Stimulated activated CD4-positive, alpha-beta T cell treated with anti-CD3 and anti-CD28 coated beads, Interleukin-15, amount 100 ng/mL, for 48 hours (primary cell): ENCODE measurements around the gene PRKCG.
"Not testable (repeated sequence)": the region's sequence is repeated elsewhere in the genome, so short reads cannot be mapped to it uniquely, and the experiment has no call there.

Experiments
- DNase-seq, 2 donors: peaks; one replicate each; pipeline ENCODE4 v3.0.0-alpha.2; 2020; ENCODE audit warnings: low read depth in 2 of 2

Gene PRKCG

DNA sequence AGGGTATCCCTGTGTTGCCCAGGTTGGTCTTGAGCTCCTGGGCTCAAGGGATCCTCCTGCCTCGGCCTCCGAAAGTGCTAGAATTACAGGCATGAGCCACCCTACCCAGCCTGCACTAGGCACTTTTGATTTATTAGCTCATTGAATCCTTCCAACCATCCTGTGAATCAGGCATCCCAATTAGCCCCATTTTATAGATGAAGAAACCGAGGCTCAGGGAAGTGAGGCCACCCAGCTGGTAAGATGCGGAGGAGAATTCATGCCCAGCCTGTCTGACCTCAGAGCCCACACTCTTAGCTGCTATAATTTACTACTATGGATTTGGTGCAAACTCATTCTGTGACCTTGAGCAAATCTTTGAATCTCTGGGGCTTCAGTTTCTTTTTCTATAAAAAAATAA lies 62.9 kb downstream of the PRKCG start:
- no peak for DNase-seq

DNA sequence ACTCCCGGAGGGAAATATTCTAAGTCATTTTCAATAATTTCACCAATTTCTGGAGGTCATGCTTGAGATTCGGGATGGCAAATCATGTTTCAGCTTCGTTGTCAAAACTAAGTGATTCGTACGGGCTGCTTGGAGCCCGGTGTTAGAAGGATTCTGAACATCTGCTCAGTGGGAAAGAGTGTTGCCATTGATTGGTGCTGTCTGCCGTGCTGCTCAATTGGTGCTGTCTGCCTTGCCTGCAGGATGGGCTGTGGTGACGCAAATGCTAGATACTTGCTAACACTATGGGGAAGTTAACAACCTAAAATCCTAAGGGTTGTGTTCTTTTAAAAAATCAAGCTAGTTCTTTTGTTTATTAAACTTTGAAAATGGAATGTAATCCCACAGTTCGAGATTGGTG lies 63.4 kb downstream of the PRKCG start:
- no peak for DNase-seq

DNA sequence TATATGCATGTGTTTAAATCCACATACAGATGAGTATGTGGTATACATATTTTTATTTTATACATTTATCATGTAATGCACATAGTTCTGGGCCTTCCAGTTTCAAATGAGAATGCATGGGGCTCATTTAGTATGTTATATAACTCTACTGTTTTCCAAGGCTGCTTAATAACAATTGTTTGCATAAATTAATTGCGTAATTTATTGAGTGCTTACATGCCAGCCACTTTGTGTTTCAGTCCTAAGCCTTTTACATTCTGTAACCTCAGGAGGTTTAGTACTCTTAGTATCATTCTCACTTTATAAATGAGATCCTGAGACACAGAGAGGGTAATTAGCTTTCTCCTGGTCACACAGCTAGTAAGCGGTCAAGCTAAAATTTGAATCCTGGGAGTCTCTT lies 64.0 kb downstream of the PRKCG start:
- no peak for DNase-seq

DNA sequence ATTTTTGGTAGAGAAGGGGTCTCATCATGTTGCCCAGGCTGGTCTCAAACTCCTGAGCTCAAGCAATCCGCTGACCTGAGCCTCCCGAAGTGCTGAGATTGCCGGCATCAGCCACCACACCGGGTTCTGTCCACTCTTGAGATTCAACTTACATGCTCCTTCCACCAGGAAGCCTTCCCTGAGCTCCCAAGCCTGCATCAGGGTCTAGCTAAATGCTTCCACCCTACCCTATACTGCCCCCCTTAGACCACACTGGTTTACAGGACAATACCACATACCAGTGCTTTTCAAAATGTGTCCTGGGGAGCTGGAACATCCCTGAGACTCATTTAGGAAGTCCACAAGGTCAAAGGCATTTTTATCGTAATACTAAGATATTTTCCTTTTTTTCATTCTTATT lies 65.6 kb downstream of the PRKCG start:
- DNase-seq: no peak

DNA sequence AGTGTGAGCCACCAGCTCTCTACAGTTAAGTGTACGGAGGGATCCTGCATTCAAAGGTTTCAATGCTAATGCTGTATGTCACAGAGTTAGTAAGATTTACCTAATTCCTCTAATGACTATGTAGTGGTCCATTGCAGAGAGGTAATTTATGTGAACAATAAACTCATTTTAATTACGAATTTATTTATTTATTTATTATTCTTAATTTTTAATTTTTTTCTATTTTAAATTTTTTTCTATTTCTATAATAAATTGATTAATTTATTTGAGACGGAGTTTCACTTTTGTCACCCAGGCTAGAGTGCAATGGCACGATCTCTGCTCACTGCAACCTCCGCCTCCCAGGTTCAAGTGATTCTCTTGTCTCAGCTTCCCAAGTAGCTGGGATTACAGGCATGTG lies 66.6 kb downstream of the PRKCG start:
- DNase-seq: not testable (repeated sequence)

DNA sequence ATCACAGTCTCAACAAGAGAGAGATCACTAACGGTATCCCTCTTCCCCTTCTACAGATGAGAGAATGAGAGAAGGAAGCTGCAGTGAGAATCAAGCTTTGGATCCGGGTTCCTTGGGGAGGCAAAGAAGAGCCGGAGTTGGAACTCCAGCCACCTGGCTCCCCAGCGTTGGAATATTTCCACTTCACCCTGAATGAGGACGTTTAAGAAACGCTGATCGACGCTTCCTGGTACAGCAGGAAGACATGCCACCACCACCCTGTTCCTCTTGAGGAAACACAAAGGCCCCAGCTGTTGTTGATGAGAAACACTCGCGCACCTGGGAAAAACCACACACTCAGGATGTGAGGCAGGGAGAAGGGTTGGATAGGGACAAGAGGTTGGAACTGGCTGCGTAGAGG lies 69.4 kb downstream of the PRKCG start:
- no peak for DNase-seq

DNA sequence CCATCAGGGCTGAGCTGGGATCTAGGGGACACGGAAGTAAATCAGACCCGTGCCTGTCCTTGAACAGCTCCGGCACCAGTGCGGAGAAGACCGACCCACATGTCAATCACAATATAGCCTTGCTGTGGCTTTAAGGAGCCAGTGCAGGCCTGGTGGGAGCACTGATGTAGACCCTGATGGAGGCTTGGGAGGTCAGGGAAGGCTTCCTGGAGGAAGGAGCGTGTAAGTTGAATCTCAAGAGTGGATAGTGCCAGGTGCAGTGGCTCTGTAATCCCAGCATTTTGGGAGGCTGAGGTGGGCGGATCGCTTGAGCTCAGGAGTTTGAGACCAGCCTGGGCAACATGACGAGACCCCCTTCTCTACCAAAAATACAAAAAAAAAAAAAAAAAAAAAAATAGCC lies 70.0 kb downstream of the PRKCG start:
- DNase-seq: no peak

DNA sequence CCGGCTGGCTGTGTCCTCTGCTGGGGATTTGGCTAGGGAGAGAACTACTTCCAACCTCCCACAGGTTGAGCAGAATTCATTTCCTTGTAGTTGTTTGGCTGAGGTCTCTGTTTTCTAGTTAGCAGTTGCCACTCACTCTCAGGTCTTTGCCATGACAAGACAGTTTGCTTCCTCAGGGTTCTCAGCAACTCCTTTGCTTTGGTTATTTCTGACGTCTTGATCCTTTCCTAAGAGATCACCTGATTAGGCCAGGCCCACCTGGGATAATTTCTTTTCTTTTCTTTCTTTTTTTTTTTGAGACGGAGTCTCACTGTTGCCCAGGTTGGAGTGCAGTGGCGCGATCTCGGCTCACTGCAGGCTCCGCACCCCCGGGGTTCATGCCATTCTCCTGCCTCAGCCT lies 71.4 kb downstream of the PRKCG start:
- no peak for DNase-seq
